Measurements from ENCODE around the gene C11orf86.

DNA sequence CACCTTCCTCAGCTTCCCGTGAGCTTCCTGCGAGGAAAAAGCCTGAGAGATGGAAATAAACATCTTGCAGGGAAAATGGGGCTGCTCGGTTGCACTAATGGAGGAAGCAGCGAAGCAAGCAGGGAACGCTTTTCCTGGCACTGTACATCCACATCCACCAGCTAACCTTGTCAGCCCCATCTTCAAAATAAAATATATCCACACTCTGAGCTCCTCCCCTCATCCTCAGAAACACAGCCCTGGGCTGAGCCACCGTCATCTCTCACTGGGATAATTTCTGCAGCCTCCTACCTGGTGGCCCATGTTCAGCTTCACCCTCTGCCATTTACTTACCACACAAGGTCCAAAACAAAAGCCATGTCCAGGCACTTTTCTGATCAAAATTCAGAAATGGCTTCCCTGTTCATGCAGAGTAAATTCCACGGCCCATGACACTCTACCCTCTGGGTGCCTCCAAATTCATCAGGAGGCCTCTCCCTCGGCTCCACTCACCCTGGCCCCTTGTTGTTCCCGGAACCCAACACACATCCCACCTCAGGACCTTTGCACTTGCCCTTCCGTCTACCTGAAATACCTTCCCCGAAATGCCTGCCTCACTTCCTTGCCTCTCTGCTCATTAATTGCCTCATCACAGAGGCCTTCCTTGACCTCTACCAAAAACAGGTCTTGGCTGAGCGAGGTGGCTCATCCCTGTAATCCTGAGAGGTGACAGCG, 13.0 kb downstream of the C11orf86 start:
- no peak for TF ChIP-seq CTCF (IDR thresholded peaks at IDR 0.05; ENCODE audit: low read depth, low read length)
- no peak for TF ChIP-seq EZH2phosphoT487 (IDR thresholded peaks at IDR 0.05; ENCODE audit: low read depth)

Measured in OCI-LY3 (cell line).